Measurements from ENCODE around the gene CACNG4.
"Not testable (repeated sequence)": the region's sequence is repeated elsewhere in the genome, so short reads cannot be mapped to it uniquely, and the experiment has no call there.

The CACNG4 gene

DNA sequence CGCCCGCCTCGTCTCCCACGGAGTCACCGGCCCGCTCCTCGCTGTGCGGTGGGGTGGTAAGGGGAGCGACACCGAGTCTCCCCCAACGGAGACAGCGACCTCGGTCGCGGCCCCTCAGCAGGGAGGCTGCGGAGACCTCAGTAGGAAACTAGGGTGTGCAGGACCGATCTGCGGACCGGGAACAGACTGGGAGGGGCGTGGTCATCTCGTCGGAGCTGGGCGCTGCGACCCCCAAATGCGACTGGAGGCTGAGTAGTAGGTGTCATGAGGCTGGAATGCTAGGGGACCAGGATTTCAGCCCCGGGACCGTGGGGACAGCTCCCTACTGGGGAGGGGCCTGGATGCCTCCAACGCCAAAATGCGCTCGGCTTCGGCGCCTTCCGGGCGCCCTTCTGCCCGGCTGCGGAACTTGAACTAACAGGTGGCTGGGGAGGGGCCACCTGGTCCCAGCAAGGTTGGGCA is 1.3 kb downstream of the CACNG4 start:
- no peak for DNase-seq

DNA sequence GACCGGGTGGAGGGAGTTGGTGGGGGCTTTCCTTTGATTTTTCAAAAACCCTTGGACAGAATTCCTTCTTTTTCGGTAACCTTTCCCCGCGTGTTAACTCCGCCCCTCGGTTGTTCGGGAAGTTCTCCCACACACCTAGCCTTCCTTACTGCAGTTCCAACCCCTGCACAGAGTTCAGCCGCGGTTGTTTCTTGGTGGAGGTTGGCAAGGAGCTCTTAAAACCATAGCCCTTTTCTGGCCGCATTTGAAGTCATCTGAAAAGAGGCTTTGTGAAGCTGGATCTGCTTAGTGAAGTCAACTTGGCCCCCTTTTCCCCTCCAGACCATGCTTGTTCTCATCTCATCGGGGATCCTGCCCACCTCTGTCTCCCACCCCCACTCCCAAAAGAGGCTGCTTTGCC is 1.8 kb downstream of the CACNG4 start:
- no peak for DNase-seq

DNA sequence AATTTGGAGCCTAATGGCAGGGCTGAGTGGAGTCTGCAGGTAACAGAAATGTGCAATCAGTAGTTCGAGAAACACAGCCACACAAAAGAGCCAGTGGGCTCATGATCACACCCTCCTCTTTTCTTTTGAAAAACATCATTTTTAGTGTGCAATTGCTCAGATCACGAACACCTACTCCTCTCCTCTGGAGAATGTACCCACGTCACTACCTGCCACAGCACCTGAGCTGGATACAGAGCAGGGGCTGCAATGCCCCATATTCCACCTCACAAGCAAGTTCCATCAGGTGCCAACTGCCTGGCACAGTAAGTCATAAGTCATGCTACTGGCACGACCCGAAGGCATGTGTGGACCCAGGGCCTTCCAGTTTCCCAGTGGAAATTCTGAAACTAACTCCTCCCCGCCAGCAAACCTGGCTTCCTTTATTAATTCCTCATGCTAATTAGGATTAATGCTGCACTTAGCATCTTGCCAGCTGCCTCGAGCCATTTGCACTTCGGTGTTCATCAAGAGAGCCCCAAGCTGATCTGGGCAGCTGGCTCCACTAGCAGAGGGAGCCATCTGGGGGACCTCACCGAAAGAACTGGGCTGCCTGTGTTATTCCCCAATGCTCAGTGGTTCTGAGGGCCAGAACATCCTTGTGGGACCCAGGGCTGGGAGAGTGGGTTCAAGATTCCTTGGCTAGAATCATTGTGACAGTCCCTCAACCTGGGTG is 2.4 kb downstream of the CACNG4 start:
- DNase-seq, result no peak

DNA sequence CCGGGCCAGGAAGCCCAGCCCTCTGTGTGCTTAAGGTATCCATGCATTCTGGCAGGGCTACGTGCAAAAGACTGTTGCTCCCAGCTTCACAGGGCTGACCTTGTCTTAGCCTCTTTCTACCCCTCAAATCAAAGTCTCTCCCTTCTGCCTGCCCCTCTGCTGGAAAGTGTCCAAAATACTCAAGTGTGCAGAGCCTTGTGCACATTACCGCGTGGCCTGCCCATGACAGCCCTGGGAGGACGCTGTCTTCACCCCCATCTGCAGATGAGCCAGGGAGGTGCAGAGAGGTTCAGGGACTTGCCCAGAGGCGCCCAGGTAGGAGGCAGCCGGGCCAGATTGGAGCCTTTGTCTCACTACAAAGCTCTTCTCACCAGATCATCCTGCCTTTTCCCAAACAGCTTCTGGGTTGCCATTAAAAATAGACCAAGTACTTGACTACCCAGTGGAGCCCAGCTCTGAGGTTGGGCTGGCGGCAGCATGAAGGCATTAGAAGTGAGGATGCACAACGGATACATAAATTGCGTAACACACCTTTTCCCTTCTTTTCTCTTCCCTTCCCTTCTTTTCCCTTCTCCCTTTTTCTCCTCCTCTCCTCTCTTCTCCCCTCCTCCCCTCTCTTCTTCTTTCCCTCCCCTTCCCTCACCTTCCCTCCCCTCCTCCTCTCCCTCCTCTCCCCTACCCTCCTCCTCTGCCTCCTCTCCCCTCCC is 3.5 kb downstream of the CACNG4 start:
- DNase-seq, result no peak

DNA sequence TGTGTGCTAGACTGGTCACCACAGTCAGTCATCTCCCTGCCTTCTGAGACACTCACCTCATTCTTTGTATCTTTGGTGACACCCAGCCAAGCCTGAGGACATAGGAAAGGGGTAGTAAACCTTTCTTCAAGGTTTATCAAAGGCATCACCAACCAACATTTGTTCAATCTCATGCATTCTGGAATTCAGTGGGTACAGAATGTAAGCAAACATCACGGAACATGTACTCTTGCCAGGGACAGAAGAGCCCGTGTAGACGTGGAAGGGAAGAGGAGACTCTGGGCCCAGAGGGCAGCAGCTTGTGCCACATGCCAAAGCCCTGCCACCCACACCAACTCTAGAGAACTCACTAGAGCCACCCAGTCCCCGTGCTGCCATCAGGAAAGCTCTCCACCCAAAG is 4.4 kb downstream of the CACNG4 start:
- no peak for DNase-seq

DNA sequence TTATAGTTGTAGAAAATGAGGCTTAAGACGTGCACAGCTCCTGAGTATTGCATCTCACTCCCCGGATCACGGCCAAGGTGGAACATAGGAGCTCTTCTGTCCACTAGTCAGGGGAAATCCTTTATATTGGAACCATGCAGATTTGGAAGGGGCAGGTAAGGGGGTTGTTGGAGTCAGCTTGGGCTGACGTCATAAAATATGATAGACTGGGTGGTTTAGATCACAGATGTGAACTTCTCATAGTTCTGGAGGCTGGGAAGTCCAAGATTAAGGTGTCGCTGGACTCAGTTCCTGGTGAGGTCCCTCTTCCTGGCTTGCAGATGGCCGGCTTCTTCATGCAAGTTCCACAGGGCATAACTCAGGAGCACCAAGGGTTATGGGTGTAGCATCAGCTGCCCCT is 5.6 kb downstream of the CACNG4 start:
- DNase-seq, result no peak

DNA sequence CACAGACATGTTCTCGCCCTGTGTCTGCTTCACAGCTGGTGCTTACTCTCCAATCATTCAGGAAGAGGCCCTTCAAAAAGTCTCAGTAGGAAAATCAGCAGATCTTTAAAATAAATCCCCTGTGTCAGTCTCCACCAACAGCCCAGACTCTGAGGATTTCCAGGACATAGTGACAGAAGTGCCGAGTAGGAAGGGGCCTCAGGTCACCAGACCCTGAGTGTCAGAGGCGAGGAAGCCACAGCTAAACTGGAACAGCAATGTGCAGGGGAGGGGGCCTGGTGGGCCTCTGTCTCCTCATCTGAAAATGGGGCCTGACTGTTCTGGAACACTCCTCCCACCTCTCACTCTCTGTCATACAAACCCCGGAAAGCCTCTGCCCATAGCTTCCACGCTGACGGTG is 6.3 kb downstream of the CACNG4 start:
- no peak for DNase-seq

DNA sequence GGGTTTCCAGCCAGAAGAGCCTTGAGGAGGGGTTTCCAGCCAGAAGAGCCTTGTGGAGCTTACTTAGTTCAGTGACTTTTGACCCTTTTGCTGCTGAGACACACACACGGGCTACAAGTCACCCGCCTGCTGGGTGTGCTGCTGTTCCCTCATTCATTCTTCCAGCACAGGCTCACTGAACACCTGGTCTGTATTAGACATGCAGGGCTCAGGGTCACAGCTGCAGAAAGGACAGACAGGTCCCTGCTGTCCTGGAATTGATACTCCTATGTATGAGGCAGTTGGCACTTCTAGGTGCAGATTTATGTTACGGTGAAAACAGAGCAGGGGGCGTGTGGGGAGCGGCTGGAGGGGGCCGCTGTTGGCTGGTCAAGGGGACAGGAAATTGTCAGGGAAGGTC is 6.8 kb downstream of the CACNG4 start:
- DNase-seq, result no peak

DNA sequence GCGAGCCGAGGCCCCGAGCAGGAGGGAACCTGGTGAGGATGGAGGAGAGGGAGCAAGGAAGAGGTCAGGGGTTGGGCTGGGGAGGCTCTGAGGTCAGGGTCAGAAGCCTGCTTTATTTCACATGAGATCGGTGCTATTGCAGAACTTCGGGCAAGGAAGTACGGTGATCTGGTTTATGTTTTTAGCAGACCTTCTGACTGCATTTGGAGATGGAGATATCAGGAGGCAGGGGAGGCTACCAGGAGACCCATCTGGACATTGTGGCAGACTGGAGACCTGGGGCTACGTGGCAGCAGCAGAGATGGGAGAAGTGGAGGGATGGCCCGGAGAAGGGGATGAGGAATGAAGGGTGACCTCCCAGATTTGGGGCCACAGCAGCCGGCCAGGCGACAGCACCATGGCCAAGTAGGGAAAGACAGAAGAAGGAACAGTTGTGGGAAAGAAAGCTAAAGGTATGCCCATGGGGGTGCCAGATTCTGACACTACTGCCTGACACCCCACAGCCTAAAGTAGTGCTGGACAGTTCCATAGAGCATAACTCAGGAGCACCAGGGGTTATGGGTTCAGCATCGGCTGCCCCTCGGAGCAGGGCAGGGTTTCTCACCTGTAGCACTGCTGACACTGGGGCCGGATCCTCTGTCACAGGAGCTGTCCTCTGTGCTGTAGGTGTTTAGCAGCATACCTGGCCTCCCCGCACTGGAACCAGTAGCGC is 7.4 kb downstream of the CACNG4 start:
- no peak for DNase-seq

DNA sequence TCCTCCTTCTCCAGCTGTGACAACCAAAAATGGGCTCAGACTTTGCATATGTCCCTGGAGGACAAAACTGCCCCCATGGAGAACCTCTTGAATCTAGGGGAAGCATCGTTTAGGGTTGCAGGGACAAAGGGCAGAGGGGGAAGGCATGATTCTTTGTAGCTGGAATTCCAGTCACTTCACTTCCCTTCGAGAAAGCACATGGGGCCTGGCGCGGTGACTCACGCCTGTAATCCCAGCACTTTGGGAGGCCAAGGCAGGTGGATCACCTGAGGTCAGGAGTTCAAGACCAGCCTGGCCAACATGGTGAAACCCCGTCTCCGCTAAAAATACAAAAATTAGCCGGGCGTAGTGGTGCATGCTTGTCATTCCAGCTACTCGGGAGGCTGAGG is 7.9 kb downstream of the CACNG4 start:
- not testable (repeated sequence) for DNase-seq

DNA sequence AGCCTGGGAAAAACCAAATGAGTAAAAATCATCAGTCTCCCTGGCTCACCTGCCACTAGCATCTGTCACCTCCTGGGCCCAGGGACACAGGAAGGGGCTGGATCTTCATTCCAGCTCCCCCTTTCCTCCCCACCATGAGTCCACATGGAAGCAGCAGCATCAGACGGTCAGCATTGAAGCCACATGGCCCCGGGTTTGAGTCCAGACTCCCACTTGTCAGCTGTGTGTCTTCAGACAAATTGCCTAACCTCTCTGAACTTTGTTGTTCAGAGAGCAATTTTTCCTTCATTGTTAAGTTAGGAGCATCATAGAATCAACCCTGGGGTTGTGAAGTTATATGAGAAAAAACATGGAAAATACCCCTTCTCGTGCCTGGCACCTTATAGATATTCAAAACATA is 10.7 kb downstream of the CACNG4 start:
- no peak for DNase-seq

DNA sequence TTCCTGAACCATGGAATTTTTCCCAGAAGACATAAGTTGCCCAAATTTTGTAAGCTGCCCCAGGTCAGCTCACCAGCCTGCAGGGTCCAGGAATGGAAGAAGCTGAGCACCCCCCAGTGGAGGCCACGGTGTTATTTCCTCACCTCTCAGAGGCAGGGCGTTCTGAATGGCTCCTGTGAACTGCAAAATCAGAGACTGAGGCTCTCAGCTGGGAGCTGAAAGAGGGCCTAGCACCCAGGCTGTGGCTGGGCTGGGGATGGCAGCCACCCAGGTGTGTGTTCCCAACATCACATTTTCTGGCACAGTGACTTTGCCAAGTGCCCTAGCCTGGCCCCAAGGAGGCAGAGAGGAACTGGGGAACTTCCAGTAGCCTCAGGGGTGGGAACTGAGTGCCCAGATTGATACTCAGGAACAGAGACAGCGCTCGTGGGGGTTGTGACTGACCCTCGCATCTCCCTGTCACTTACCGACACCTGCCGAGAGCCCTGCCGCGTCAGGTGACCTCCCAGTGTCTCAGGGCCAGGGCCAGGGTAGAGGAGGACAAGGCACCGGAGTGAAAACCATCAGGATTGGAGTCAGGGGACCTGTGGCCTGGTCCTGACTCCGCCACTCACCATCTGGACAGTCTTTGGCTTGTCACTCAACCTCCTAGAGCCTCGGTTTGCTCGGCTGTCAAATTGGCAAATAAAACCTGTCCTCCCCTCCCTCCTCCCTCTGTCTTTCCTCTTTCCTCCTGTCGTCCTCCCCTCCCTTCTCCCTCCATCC is 11.3 kb downstream of the CACNG4 start:
- DNase-seq, result no peak

DNA sequence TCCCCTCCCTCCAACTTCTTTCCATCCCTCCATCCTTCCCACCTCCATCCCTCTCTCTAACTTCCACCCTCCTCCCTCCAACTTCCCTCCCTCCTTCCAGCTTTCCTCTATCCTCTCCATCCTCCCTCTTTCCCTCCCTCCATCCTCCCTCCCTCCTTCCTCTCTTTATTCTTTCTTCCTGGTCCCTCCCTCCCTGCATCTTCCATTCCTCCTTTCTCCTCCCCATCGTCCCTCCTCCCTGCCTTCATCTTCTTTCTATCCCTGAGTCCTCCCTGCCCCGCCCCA is 11.8 kb downstream of the CACNG4 start:
- no peak for DNase-seq

DNA sequence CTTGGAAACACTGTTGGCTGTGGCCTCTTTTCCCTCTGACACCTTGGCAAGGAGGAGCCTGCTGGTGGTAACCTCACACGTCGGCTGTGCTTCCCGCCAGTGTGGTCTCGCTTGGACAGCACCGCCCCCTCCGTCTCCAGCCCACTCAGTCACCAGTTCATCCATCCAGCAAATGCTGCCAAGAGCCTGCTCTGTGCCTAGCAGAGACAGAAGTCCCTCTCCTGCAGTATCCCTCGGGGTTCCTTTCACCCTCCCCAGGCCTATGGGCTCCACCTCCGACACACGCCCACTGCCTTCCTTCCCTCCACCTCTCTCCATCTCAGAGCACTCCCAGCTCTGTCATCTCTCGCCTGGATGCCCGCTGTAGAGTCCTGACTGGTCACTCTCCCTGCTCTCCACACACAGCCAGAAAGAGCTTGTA is 12.3 kb downstream of the CACNG4 start:
- no peak for DNase-seq

DNA sequence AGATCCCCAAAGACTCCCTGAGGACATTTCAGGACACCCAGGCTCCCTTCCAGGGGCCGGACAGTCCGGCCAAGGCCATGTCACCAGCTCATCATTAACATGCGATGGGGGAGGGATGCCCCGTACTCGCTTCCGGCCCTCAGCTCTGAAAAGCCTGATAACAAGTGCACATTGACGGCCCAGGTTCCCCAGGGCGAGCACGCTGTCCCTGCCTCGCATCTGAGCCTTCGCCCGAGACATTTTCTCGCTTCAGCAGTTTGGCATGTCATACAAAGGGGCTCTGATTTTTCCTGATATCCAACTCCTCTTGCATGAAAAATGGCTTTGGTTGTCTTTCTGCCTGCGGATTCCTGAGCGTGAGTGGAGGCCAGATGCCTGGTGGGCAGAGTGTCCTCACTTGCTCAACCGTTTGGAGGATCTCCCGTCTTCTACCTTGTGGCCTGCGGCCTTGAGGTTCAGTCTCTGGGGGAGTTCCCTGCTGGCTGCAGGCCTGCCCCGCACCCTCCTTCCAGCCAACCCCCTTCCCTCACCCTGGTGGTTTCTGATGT is 14.1 kb downstream of the CACNG4 start:
- DNase-seq, result no peak

DNA sequence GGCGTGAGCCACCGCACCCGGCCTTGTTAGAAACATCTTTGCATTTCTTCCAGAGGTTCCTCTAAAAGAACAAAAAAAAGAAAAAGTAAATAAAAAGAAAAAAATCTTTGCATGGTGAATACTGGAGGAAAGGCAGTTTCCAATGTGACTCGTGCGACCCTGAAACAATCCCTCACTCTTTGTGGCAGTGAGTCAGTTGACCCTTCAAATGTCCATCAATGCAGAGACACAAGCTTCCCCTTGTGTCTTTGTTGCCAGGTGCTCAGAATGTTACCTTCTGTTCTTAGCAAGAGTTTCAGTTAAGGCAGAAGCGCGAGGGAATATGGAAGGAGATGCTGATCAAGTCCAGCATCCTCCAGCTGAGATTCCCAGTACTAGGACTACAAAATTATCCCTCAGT is 16.4 kb downstream of the CACNG4 start:
- no peak for DNase-seq

DNA sequence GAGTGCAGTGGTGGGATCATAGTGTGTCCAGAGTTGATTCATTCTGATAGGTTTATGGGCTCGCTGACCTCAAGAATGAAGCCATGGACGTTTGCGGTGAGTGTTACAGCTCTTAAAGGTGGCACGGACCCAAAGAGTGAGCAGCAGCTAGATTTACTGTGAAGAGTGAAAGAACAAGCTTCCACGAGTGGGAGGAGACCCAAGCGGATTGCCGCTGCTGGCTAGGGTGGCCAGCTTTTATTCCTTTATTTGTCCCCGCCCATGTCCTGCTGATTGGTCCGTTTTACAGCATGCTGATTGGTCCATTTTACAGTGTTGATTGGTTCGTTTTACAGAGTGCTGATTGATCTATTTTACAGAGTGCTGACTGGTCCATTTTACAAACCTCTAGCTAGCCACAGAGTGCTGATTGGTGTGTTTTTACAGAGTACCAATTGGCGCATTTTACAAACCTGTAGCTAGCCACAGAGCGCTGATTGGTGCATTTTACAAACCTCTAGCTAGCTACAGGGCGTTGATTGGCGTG is 17.5 kb downstream of the CACNG4 start:
- no peak for DNase-seq

DNA sequence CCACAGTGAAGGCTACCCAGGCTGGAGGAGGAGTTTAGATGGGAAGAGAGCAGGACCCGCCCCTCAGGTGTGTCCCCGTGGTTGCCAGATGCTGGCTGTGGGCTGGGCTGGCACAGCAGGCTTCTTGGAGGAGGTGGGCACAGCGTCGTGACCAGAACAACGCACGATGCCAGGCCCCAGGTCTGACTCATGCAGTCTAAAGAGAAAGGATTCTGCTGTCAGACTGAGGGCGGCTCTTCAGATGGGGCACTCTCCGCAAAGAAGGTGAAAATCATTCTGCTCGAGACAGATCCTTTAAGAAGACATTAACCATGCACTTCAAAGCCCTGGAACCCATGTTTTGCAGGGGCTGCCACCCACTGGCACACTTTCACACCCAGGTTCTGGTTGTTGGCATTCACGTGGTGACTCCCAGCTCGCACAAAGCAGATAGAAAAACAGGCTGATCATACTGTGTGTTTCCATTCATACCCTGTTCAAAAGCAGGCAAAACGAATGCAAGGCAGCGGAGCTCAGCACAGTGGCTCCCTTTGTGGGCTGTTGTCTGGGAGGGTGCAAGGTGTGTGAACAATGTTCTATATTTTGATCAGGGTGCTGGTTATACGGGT is 19.0 kb downstream of the CACNG4 start:
- no peak for DNase-seq

DNA sequence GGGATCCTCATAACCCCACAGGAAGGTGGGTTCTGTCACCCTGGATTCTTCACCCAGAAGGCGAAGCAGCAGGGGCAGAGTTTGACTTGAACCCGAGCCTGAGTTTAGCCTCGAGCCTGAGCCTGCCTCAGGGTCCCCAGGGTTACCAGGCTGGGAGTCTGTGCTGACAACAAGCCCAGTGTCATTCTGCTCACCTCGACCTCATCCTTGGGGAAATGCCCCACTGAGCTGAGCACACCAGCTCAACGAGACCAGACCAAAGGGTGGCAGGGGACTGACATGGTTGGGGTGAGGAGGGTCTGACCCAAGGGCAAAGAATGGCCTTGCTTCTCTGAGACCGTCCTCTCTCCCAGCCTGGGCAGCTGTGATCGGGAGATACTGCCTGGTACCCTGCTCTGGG is 20.2 kb downstream of the CACNG4 start:
- no peak for DNase-seq

DNA sequence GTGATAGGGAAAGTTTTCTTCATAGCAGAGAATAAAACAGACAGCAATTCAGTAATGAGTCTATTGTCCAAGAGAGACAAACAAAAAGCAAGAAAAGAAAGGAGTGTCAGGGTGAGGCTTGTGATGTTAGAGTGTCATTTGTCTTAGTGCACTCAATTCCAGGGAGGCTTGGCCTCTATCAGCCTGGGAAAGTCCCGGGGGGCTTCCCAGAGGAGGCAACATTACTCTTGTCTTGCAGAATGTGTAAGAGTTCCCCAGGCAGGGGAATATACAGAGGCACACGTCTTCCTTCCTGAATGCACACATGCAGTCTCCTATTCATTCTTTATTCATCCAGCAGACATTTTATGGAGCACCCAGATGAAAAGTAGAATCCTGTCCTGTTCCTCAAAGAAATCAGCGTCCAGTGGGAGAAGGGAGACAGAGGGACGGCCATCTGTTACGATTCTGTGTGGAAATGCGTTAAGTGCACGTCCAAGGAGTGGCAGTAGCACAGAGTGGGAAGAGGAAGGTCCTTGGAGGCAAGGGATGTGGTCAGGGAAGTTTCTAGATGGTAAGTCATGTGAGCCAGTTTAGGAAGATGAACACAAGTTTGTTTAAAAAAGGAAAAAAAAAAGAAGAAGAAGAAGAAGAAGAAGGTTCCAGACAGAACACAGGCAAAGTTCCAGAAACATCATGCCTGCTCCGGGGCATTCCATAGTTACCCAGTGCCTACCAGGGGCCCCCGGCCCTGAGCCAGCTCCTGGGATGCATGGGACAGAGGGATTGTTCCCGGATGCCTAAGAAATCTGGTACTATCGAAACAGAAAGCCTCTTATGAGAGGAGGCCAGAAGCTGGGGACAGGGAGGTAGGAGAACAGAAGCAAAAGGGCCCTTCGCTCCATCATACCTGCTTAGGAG is 21.1 kb downstream of the CACNG4 start:
- no peak for DNase-seq

DNA sequence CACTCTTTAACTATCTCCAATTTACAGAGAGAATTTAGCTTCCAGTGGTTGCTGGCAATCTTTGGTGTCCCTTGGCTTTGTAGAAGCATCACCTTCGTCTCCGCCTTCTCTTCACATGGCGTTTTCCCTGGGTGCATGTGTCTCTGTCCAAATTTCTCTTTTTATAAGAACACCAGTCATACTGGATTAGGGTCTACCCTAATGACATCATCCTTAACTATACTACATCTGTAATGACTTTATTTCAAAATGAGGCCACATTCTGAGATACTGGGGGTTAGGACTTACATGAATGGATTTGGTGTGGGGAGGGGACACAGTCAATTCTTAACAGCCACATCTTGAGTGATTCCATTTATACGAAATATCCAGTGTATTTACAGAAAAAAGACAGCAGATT is 22.2 kb downstream of the CACNG4 start:
- DNase-seq, result no peak

Data from cortex of kidney (tissue), 1 donor.